GM12892 (cell line): Measurements from ENCODE around the gene KIRREL3. TPM values are rescaled to one million over a fixed set of nuclear protein-coding genes. Genes with fewer than 3 reads are reported as not detected.

Experiments
- DNase-seq: peaks from one replicate; pipeline ENCODE4 v3.0.0; 2011; ENCODE audit not compliant: insufficient read length
- FAIRE-seq: peaks from 2 replicates; lab custom pipeline; 2011; peaks lifted over from hg19 to GRCh38; lab: Jason Lieb, UNC
- POLR2A ChIP-seq: IDR thresholded peaks from 2 replicates; pipeline ENCODE4 v1.6.1; 2011; ENCODE audit warnings: low read depth, low read length, control low read depth
- POLR2AphosphoS5 ChIP-seq: IDR thresholded peaks from 2 replicates; pipeline ENCODE4 v1.6.1; 2011; ENCODE audit warnings: low read depth, low read length, control low read depth
- TAF1 ChIP-seq: IDR thresholded peaks from 2 replicates; pipeline ENCODE4 v1.6.1; 2011; ENCODE audit warnings: low read depth, mild to moderate bottlenecking, control low read depth, low read length, borderline replicate concordance
- polyA plus RNA-seq: library from polyadenylated mRNA; unstranded; fragments of >200 nt; gene quantifications from one replicate; pipeline ENCODE4 v1.2.1, GENCODE V29; 2012; ENCODE audit warnings: missing spikeins, inconsistent platforms; ENCODE audit not compliant: missing spikeins

The KIRREL3 gene
- polyA plus RNA-seq: not detected

GRCh38 chr11:127000291-127000968 is at the start of gene KIRREL3:
TSS of gene KIRREL3 (minus strand) at chr11:127000770.
- FAIRE-seq (no peak), DNase-seq (no peak)
- TF ChIP-seq POLR2A: no peak
- no peak for TF ChIP-seq TAF1
- no peak for TF ChIP-seq POLR2AphosphoS5

GRCh38 chr11:127050186-127050585 is 49.6 kb upstream of the KIRREL3 start:
- TF ChIP-seq POLR2A: no peak
- TF ChIP-seq POLR2AphosphoS5: no peak
- no peak for TF ChIP-seq TAF1
- FAIRE-seq: no peak
- no peak for DNase-seq

- FAIRE-seq (no peak), DNase-seq (no peak)
- TF ChIP-seq POLR2AphosphoS5 (no peak), POLR2A (no peak), TAF1 (no peak)
These were observed 48.9 kb upstream of the KIRREL3 start for GRCh38 chr11:127049486-127049885.

- no peak for DNase-seq
- TF ChIP-seq POLR2AphosphoS5 (no peak), POLR2A (no peak), TAF1 (no peak)
- no peak for FAIRE-seq
These were observed 44.0 kb upstream of the KIRREL3 start for GRCh38 chr11:127044535-127044934.

GRCh38 chr11:127042445-127042844 is 41.9 kb upstream of the KIRREL3 start:
- FAIRE-seq (no peak), DNase-seq (no peak)
- TF ChIP-seq TAF1 (no peak), POLR2AphosphoS5 (no peak), POLR2A (no peak)

GRCh38 chr11:127039591-127039990 is 39.0 kb upstream of the KIRREL3 start:
- DNase-seq (no peak), FAIRE-seq (no peak)
- TF ChIP-seq TAF1: no peak

- TF ChIP-seq POLR2A: no peak
- no peak for TF ChIP-seq TAF1
- TF ChIP-seq POLR2AphosphoS5: no peak
- FAIRE-seq (no peak), DNase-seq (no peak)
These were observed 37.0 kb upstream of the KIRREL3 start for GRCh38 chr11:127037596-127037995.

GRCh38 chr11:127037001-127037400 is 36.4 kb upstream of the KIRREL3 start:
- no peak for TF ChIP-seq POLR2AphosphoS5
- no peak for TF ChIP-seq TAF1
- no peak for TF ChIP-seq POLR2A
- DNase-seq: no peak
- no peak for FAIRE-seq

- TF ChIP-seq POLR2A (no peak), POLR2AphosphoS5 (no peak), TAF1 (no peak)
- FAIRE-seq: no peak
- no peak for DNase-seq
These were observed 35.3 kb upstream of the KIRREL3 start for GRCh38 chr11:127035824-127036223.

GRCh38 chr11:127034973-127035372 is 34.4 kb upstream of the KIRREL3 start:
- no peak for DNase-seq
- FAIRE-seq: no peak
- TF ChIP-seq POLR2A: no peak
- no peak for TF ChIP-seq POLR2AphosphoS5
- TF ChIP-seq TAF1: no peak

- TF ChIP-seq TAF1 (no peak), POLR2A (no peak), POLR2AphosphoS5 (no peak)
- DNase-seq: no peak
- no peak for FAIRE-seq
These were observed 28.1 kb upstream of the KIRREL3 start for GRCh38 chr11:127028648-127029047.

GRCh38 chr11:127027789-127028188 is 27.2 kb upstream of the KIRREL3 start:
- no peak for TF ChIP-seq TAF1
- TF ChIP-seq POLR2AphosphoS5: no peak
- TF ChIP-seq POLR2A: no peak
- no peak for DNase-seq
- no peak for FAIRE-seq
